ENCODE measurements around the gene MAP3K20. TPM values are rescaled to one million over a fixed set of nuclear protein-coding genes. Genes with fewer than 3 reads are reported as not detected.

MAP3K20 gene
- total and polyA plus RNA-seq, 2 experiments from 2014 or later, result 7.6 to 9.6 TPM

DNA sequence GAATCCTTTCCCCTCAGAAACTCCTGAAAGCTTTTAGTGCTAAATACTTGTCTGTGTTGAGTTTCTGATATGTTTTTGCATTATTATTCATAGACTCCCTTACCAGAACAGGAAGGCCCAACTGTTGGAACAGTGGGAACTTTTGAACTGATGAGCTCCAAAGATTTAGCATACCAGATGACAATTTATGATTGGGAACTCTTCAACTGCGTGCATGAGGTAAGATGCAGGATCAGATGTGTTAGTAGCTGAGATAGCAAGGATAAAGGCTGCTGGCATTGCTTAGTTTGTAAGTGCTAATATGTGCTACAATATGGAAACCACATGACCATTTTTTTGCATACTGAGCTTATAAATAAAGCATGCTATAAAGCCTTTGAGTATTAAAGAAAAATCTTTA, 49.2 kb upstream of the MAP3K20 start (continued):
- TF ChIP-seq, protein P1, sequence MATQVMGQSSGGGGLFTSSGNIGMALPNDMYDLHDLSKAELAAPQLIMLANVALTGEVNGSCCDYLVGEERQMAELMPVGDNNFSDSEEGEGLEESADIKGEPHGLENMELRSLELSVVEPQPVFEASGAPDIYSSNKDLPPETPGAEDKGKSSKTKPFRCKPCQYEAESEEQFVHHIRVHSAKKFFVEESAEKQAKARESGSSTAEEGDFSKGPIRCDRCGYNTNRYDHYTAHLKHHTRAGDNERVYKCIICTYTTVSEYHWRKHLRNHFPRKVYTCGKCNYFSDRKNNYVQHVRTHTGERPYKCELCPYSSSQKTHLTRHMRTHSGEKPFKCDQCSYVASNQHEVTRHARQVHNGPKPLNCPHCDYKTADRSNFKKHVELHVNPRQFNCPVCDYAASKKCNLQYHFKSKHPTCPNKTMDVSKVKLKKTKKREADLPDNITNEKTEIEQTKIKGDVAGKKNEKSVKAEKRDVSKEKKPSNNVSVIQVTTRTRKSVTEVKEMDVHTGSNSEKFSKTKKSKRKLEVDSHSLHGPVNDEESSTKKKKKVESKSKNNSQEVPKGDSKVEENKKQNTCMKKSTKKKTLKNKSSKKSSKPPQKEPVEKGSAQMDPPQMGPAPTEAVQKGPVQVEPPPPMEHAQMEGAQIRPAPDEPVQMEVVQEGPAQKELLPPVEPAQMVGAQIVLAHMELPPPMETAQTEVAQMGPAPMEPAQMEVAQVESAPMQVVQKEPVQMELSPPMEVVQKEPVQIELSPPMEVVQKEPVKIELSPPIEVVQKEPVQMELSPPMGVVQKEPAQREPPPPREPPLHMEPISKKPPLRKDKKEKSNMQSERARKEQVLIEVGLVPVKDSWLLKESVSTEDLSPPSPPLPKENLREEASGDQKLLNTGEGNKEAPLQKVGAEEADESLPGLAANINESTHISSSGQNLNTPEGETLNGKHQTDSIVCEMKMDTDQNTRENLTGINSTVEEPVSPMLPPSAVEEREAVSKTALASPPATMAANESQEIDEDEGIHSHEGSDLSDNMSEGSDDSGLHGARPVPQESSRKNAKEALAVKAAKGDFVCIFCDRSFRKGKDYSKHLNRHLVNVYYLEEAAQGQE (IDR thresholded peaks at IDR 0.05; ENCODE audit: unreplicated experiment), result no peak
- no peak for TF ChIP-seq STAT1 (IDR thresholded peaks at IDR 0.05; ENCODE audit: unreplicated experiment)

DNA sequence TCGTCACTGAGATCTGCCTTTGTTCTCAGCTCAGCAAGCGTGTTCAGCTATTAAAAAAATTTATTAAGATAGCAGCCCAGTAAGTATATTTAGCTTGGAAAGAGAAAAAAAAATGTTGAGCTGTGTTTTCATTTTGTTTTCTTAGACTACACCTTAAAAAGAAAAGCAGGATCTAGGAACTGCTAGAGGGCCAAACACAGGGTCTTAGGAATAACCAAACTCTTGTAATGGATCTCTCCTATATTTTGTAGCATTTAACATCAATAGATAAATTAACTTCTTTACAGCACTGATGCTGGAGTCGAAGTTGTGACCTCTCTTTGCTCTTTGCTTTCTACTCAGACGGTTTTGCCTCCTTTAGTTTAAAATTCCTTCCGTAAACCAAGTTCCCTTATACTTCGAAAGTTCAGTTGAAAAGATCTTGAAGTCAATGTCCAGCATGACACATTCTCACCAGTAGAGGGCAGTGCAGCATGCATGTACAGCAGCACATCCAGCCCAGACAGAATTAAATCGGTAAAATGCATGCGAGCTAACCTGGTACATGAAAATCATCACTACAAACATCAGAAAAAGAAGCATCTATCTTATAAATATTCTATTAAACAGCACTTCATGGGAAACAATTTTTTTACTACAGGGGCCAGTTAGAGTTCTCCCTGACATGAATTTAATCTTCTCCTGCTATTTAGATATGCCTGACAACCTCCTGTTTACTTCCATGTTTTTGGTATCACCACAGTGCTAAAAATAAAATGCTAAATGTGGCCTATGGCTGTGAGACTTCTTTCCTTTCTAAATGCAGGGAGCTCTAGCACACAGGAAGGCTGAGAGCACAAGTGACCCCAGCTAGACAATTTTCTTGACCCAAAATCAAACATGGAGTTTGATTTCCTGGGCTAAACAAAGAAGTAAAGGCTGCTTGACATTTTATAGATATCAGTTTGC, 48.2 kb upstream of the MAP3K20 start:
- Histone ChIP-seq H4K20me1 (replicated peaks; ENCODE audit: insufficient read depth) (no peaks in the 10 kb centered on the region), H3K36me3 (ENCODE audit: insufficient read depth) (no peaks in the 10 kb centered on the region), H2AFZ (no peak overlapping the region), H3K27me3 (ENCODE audit: insufficient read depth) (no peaks in the 10 kb centered on the region), H3K79me2 (replicated peaks; ENCODE audit: insufficient read depth) (no peaks in the 10 kb centered on the region), H3K27ac (ENCODE audit: low read depth) (no peak overlapping the region), H3K4me2 (no peak overlapping the region), H3K4me1 (ENCODE audit: insufficient read depth) (no peaks in the 10 kb centered on the region), H3K9me2 (ENCODE audit: insufficient read depth) (no peaks in the 10 kb centered on the region), H3F3A (replicated peaks; ENCODE audit: low read depth) (no peaks in the 10 kb centered on the region), H3K4me3 (no peak overlapping the region)
- TF ChIP-seq, protein P2, sequence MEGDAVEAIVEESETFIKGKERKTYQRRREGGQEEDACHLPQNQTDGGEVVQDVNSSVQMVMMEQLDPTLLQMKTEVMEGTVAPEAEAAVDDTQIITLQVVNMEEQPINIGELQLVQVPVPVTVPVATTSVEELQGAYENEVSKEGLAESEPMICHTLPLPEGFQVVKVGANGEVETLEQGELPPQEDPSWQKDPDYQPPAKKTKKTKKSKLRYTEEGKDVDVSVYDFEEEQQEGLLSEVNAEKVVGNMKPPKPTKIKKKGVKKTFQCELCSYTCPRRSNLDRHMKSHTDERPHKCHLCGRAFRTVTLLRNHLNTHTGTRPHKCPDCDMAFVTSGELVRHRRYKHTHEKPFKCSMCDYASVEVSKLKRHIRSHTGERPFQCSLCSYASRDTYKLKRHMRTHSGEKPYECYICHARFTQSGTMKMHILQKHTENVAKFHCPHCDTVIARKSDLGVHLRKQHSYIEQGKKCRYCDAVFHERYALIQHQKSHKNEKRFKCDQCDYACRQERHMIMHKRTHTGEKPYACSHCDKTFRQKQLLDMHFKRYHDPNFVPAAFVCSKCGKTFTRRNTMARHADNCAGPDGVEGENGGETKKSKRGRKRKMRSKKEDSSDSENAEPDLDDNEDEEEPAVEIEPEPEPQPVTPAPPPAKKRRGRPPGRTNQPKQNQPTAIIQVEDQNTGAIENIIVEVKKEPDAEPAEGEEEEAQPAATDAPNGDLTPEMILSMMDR (conservative IDR thresholded peaks at IDR 0.05; ENCODE audit: low read depth in 2 of 2), result peak; percentile 99
- TF ChIP-seq, protein P1 (IDR thresholded peaks at IDR 0.05; ENCODE audit: unreplicated experiment), result no peak
- no peaks in the 10 kb centered on the region for H3K36me3 Mint-ChIP-seq (ENCODE audit: low read depth)
- peak; percentile 97 for DNase-seq (ENCODE audit: low spot score)
- peaks cover 12% of the 10 kb centered on the region; the same call in 2 of the 3 replicates for H3K4me1 Mint-ChIP-seq
- peak; percentile 84 for ATAC-seq
- no peaks in the 10 kb centered on the region for H3K9me3 Mint-ChIP-seq
- H3K4me3 Mint-ChIP-seq, result no peak overlapping the region
- no peaks in the 10 kb centered on the region for H3K27me3 Mint-ChIP-seq (ENCODE audit: insufficient read depth, low read depth, poor library complexity)
- no peak overlapping the region for H3K27ac Mint-ChIP-seq
